Activated naive CD4-positive, alpha-beta T cell treated with anti-CD3 and anti-CD28 coated beads, Interleukin-2, amount 50 U/mL, for 16 hours (primary cell): ENCODE measurements around the gene NTRK3.
"Not testable (repeated sequence)": the region's sequence is repeated elsewhere in the genome, so short reads cannot be mapped to it uniquely, and the experiment has no call there.

Experiments used
- DNase-seq: peaks from one replicate; pipeline ENCODE4 v3.0.0-alpha.2; 2020

The NTRK3 gene

DNA sequence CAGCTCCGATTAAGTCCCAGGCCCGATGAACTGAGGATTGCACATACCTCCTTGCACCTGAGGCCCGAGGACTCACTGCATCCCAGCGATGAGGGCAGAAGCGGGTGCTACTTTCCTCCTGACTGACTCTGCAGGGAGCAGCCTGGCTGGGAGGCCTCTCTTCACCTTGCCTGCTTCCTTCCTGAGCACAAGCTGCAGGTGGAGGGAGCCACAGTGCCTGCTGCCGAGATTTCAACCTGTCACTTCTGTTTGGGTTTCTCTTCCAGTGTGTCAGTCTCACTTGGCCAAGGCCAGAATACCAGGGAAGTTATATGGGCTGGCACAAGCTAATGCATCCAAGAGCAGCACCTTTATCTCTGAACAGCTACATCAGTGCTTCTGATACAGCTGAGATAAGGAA, 185.4 kb downstream of the NTRK3 start:
- DNase-seq: no peak

DNA sequence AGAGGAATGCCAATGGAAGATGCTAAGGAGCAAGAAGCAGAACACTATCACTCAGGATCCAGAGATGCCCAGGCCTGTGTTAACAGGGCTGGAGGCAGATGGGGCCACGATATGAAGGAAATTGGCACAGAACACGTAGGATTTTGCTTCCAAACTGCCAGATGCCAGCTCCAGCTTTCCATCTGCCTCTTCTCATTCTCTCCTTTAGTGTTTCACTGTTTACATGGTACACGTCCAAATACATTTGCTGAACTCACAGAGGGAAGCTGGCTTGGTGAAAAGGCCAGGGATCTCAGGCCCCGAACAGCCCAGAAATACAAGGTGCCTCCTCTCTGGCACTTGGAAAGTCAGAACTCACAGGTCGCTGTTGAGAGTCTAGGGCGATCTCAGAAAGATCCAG, 187.0 kb downstream of the NTRK3 start:
- DNase-seq: no peak

DNA sequence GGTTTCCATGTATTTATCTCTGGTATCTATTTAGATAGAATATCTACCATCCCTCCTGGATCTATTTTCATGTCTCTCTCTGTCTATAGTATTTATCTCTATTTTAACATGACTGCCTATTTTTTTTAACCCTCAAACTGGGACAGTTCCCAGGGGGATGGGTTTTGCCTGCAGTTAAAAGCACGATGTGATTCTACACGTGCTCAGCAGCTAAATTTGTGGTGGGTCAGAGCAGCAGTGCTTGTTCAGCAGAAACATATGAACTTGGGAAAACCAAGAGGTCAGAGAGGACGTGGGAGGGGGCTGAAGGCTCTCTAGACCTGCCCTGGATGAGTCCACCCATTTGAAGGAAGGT, 189.2 kb downstream of the NTRK3 start:
- DNase-seq: no peak

DNA sequence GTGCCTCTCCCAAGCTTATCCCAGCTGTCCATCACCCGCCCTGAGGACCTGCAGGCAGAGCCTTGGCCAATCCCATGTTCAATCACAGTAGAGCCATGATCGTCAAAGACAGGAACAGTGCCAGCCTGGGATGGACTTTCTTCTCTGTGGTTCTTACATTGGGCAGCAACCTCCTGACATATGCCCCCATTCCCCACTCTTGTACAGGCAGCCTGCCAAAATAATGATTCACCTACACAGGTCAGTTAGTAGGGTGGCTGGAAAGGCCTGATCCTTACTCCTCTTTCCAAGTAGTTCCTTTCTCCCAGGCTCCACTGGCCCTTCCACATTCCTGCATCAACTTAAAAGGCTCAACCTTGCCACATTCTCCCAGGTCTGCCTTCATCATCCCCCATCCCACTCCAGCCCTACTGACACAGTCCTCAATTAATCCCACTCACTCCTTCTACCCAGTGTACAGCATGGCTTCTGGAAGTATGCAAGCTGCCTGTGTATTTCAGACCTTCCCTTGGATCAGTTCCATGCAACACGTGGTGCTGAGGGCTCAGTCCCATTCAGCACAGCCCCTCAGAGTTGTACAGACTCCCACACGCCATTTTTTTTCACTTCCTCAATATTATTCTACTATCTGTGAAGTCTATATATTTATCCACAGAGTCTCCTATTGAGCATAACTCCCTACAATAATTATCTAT, 189.8 kb downstream of the NTRK3 start:
- no peak for DNase-seq

DNA sequence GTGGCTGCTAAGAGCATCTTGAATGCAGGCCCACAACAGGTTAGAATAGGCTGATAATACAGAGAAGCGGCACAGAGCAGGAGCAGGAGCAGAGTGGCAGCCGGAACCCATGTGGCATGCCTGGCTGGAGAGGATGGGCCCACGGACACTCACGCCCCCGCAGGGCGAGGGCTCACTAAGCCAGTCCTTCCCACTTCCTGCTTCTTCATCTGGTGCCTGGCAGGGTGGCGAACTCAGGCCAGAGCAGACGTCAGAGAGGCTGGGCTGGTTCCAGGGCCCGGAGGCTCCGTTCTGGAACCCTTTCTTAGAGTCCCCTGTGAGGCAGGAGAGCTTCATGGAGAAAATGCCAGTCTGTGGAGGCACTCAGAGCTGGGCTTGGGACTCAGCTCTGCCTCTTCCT, 195.1 kb downstream of the NTRK3 start:
- DNase-seq: no peak

DNA sequence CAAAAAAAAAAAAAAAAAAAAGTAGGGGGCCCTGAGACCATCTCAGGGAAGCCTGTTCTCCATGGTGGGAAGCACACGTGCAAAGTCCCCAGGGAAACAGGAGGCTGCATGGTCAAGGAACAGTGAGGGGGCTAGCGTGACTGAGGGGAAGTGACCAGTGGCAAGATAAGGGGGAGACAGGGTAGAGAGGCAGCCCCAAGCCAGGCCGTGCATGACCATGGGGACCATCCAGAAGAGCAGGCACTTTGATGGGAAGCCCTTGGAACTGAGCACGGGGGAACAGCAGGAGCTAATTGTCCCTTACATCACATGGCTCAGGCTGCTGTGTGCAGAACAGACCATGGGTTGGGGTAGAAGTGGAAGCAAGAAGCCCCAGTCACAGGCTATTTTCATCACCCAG, 196.2 kb downstream of the NTRK3 start:
- DNase-seq: no peak

DNA sequence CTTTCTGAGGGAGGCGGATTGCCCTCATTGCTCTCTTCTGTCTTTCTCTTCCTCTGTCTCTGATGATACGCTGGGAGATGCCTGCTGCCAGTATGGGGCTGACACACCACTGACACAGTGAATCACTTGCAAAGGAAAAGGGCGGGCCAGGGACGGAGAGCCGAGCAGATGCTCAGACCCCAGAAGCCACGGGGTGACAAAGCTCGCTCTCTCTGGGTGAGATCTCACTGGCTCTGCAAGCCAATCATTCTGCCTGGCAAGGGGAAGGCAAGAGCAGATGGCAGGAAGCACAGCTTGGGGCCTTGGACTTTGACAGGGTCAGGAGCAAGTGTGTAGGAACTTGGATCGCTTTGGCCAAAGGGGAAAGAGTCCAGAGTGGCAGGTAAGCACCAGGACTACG, 198.7 kb downstream of the NTRK3 start:
- no peak for DNase-seq

DNA sequence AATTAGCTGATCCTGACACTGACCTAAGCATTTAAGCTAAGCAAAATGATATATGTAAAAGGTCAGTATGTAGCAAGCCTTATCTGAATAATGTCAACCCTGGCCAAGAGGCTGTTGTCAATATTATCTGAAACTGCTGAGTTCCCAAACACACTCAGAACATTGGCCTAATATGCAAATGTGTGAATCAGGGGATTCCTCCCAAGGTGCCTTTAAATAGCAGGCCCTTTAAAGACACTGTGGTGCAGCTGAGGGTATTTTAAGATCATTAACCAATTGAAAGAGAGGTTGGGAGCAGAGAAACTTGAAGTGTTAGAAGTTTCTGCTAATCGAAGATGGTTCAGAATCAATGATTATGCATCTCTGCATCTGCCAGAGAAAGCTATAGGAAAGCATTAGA, 207.0 kb downstream of the NTRK3 start:
- DNase-seq: no peak

DNA sequence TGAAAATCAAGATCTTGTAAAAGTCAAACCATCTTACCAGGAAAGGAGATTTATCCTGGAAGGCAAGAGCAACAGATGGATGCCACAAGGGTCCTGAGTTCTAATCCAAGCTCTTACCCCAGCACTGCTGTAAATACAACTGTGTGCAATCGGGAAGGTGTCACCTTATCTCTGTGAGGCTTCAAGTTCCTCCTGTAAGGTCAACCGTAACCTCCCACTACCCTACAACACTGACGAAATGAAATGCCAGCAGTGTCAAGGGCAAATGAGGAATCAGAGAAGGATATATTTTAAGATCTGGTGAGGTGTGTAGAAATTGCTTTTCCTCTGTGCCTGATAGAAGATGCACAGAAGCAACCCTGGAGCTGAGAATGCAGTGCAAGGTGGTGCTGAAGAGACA, 207.8 kb downstream of the NTRK3 start:
- DNase-seq: no peak

DNA sequence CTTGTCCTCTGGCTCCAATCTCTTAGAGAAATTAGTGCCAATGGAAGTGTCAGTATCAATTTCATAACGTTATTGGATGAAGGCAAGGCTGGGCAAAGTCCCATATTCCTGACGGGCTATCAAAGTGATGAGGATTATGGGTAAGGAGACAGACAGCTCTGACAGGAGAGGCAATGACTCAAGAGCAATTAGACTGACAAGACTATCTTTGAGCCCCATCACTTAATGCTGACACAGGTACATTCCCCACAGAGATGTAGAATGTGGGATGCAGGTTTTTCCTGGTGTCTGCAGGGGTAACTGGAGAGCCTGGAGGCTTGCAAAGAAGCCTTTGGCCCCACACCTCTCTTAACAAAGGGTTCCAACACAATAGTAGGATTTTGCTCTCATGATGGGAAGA, 208.3 kb downstream of the NTRK3 start:
- no peak for DNase-seq

DNA sequence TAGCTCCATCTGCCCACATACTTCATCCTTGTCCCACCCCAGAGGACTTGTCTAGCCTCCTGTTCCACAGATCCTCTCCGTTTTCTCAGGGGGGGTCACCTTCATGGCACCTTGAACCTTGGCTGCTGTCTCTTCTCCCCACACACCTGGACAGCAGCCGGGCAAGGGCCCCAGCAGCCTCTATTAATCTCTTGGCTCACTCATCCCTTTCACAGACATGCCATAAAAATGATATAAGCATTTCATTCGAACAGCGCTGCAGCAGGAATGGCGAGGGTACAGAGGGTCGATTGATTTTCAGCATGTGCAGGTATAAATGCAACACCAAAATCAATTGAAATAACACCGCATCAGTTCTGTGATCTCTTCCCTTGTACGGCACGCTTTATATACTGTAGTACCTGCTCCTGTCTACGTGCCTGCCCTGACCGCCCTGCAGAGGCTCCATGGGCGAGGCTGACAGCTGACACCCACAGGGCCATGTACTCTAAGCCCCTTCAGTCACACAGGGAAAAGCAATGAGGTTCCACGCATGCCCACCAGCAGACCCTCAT, 209.9 kb downstream of the NTRK3 start:
- no peak for DNase-seq

DNA sequence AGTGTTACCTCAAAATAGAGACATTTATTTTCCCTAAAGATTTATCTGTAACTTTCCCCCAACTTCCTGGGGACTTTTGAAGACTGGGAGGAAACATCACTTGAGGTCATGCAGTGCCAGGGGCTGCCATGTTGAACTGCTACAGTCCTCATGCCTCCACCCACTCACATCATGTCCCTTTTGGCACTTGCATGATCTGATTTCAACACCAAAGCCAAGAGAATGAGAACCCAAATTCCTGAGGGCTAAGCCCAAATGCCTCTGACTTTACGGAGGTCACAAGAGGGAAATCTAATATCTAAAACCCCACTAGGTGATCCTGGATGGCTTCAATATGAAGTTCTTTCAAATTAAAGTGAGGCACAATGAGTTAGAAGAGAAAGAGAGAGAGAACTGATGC, 213.1 kb downstream of the NTRK3 start:
- DNase-seq: no peak

DNA sequence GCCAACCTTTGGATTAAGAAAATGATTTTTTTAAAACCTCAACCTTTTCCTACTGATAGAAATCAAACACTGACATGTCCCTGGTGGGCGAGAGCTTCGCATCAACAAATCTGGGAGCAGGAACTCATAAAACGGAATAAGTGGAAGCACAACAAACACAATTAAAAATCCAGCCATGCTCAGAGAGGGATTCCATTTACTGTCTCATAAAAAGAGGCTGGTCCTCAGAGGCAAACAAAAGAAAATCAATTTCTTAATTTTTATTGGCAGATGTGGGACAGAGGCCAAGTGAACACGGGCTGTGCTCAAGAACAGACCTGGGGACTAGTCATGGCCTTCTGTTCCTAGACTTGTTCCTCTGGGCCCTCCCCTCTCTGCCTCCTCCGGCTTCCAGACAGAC, 214.5 kb downstream of the NTRK3 start:
- DNase-seq: no peak

DNA sequence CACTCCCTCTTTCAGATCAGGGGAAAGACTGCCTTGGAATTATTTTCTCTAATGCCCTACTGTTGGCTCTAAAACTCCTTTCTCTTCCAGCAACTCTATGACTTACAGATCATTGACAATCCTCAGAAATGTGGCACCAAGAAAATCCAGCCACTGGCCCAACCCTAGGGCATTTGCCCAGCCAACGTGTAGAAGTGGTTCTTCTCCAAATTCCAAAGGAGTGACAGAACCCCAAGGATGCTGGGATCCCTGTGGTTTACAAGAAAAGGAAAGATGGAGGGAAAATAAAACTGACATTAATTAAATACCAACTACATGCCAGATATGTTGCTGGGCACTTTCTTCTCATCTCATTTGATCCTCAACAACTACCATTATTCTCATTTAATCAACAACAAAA, 216.0 kb downstream of the NTRK3 start:
- no peak for DNase-seq

DNA sequence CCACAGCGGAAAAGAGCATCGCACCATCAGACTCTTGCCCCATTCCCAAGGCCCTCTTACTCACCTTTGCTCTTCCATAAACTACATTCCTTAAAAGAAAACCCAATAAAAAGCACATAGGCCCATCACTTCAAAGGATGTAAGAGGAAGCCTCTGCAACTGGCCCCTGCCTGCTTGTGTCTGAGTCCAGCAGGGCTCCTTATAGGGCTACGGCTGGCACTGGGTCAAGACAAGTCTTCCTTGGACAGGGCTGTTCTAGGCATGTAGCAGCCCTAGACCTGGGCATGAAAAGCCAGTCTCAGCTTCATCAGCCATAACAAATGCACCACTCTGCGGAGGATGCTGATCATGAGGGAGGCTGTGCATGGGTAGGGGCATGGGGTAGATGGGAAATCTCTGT, 218.3 kb downstream of the NTRK3 start:
- DNase-seq: no peak

DNA sequence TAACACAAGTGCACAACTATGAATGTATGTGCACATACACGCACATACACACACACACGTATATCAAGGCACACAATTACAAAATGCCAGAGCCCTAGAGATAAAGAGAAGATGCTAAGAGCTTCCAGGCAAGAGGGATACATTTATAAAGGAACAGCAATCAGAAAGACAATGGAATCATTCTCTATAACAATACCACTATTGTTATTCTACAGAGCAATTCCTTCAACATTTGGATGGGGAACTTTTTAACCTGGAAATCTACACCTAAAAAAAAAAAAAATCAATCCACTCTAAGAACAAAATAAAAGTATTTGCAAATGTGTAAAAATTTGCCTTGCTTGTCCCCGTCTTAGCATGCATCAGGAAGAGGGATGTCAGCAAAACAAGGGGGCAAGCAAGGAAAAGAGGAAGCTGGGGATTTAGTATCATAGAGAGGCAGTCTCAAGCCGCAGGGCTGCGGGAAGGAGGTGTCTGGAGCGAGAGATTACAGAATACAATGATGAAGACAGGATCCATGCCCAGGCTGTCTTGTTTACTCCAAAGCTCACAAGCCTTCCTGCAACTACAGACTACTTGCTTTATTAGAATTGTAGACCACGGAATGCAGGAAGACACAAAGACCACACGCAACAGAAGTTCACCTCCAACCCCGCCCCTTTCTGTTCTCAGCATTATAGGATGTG, 220.2 kb downstream of the NTRK3 start:
- DNase-seq: no peak

DNA sequence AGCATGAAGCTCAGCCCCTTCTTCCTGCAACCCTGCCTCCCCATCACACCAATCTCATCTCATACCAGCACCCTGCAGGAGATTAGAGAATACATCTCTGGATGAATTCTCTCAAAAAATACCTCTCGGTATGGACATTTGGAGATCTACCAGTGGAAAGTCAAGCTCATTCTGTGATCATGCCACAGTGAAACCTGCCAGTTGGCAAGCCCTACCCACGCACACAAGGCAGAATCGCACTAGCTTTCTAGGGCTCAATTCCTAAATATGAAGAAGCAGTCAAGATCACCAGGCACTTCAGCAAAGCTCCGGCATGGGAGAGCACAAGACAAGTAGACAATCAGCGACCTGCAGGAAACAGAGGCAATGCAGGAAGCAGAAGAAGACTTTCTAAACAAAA, 221.2 kb downstream of the NTRK3 start:
- no peak for DNase-seq

DNA sequence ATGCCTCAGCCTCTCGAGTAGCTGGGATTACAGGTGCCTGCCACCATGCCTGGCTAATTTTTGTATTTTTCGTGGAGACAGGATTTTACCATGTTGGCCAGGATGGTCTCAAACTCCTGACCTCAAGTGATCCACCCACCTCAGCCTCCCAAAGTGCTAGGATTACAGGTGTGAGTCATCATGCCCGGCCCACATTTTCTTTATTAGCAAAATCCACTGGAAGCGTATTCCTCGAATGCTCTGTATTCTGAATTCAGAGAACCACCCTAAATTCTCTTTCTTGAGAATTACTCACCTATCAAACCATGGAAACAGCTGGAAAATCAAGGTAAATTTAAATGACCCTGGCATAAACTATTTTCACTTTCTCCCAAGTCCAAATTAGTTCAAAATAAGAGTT, 223.1 kb downstream of the NTRK3 start:
- DNase-seq: not testable (repeated sequence)

DNA sequence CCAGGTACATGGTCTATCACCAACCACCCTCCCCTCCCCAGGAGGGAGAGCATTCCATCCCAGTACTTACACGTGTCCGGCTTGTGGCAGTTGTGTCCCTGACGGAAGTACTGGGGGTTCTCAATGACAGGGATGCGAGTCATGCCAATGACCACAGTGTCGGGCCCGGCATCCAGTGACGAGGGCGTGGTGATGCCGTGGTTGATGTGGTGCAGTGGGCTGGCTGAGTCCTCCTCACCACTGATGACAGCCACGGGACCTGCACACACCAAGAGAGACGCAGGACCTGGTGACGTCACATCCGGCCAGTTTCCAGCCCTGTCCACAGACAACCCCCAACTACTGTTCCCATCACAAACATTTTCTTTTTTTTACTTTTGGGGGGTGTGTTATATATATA, 223.8 kb downstream of the NTRK3 start:
- DNase-seq: no peak

DNA sequence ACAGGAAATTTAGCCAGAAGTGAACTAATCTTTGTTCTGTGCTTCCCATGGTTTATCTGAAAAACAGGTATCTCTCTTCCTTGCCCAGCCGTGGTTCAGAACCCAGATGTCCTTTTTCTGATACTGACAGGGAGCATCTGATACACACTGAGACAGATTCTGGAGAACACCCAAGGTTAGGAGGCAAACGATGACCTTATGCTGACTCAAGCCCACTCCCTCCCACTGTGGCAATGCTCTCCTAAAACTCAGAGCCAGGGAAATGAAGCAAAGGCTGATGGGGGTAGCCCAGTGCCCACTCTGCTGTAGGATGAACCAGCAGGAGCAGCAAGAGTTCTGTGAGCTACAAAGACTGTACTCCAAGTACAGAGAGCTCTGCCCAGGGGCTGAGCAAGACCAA, 225.1 kb downstream of the NTRK3 start:
- no peak for DNase-seq

DNA sequence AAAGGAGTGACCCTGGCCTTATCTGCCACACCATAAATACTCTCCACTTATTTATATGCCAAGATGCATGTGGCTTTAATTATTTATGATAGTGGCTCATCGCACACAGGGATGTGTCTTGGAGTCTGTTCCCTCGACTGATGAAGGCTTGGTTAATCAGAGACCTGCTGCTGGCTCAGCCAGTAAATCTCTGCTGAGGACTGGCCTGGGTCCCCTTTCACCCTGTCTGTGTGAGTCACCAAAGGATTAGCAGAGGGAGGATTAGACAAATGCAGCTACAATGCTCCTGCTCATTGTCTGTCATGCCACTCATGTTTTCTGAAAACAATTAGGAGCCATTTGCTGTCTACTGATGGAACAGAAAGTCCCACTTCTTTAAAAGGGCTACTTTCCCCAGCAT, 226.8 kb downstream of the NTRK3 start:
- DNase-seq: no peak

DNA sequence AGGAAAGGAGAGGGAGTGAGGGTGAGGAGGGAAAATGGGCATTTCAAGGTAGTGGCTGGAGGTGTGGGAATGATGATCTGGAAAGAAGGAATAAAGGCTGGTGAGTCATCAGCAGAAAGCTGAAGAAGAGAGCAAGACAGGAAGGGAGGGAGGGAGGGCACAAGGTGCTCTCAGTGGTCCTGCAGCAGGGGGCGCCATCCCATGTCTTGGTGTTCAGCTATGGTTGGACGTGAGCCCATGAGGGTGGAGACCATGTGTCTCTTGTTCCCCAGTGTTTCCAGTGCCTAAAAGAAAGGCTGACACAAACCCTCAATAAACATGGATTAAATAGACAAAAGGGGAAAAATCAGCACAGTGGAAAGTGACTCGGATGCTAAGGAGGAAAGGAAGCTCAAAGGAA, 228.5 kb downstream of the NTRK3 start:
- DNase-seq: no peak

DNA sequence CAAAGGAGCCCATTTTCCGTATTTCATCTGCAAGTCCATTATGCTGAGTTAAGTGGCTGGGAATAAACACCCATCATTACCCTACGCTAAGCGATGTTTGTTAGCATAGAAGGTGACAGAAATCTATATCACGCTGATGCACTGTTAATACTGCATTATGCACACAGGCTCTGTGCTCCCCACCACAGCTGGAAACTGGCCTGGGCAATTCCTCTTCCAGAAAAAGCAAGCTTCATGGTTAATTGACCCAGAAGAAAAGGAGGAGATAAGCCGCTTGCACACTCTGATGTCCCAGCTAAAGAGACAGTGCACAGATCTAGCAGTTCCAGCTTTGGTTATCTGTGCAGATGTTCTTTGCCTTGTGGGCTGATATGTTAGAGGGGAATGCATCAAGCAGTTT, 232.6 kb downstream of the NTRK3 start:
- no peak for DNase-seq

DNA sequence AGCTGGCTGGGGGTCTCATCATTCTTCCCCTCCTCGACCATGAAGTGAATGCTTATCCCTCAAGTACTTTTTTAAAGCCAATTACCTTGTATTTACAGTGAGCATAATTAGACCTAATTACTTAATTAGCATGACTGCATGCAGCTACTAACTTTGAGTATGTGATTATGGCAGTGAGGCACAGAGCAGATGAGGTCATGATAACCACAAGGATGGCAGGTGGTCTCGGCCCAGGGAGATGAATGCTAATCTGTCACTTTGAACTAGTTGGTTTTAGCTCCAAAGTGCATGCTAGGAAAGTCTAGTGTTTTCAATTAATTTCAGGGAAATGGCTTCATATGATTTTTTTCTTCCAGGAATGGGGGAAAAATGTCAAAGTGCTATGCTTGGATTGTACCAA, 233.8 kb downstream of the NTRK3 start:
- DNase-seq: no peak

DNA sequence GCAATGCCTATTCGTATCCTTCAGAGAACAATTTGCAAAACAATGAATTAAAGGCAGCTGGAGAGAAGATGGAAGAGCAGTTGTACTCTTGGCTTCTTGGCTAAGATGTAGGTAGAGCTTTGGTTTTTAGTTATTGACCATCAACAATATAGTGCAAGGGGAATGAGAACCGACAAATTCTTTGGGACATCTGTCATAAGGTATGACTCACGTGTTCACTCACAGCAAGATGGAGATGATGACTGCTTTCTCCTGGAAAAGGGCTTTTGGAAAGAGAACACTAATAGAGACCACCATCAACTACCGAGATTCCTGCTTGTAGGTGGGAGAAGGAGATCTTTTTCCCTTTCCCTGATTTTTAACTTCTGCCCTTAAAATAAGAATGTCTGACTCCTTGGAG, 234.9 kb downstream of the NTRK3 start:
- no peak for DNase-seq
